GM21526 (cell line): ENCODE results near the gene TBC1D17.
A peak's percentile ranks its signal among the peaks of the same experiment; 100 is the strongest.

Experiments used
- ATAC-seq: cut with Tn5 transposase; IDR thresholded peaks from one replicate; pipeline ENCODE4 v1.9.1; 2021; ENCODE audit warnings: moderate library complexity; ENCODE audit not compliant: unreplicated experiment, low FRiP score

TBC1D17 gene

DNA sequence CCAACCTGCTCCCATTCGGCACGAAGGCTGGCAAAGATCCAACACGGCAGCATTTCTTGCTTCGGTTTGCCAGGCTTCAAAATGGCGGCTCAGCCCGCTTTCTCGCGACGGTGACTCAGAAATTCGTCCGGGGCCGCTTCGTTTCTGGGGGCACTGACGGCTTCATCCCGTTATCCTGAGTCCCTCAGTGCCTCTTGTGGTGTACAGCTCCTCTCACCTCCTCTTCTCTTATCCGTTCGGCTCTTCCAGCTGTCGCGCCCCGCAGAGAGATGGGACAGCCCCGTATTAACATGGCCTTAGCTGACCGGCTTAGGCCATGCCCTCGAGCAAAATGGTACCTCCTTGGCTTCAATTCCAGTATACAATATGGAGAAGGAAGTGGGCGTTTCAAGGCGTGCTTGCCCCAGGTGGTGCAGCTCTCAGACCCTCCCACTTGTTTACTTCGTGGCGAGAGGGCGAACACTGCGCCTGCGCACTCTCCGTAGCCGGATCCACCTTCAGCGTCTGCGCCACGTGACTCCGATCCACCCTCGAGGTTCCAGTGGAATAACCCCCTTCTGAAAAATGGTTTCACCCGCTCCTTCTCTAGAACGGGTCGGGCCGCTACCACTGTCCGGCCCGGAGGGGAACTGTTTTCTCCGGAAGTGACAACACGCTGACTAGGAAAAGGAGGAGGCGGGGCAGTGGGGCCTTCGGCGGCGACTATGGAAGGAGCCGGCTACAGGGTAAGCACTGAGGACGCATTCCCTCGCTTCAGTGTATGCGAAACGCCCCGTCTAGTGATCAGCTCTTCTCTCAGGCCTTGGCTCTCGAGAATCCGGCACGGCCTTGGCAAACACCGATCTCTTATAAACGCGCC lies at the start of gene TBC1D17, which contains the start of gene AKT1S1:
Gene TBC1D17 (plus strand): TSS at position 683 of the 859 bp plus-strand sequence. CDS start 22 bp downstream, at position 705.
Gene AKT1S1 (minus strand): TSS at position 336 of the 859 bp plus-strand sequence. CDS start 4,060 bp downstream, outside the sequence.
- ATAC-seq: peak; percentile 53

DNA sequence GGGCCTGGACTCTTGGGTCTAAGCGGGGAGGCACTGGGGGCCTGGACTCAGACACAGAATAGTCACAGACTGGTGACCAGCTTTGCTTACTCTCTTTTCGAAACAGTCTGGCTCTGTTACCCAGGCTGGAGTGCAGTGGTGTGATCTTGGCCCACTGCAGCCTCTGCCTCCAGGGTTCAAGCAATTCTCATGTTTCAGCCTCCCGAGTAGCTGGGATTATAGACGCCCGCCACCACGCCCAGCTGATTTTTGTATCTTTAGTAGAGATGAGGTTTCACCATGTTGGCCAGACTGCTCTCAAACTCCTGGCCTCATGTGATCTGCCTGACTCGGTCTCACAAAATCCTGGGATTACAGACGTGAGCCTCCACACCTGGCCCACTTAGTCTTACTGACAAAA lies 48.3 kb upstream of the TBC1D17 start:
- no peak for ATAC-seq

DNA sequence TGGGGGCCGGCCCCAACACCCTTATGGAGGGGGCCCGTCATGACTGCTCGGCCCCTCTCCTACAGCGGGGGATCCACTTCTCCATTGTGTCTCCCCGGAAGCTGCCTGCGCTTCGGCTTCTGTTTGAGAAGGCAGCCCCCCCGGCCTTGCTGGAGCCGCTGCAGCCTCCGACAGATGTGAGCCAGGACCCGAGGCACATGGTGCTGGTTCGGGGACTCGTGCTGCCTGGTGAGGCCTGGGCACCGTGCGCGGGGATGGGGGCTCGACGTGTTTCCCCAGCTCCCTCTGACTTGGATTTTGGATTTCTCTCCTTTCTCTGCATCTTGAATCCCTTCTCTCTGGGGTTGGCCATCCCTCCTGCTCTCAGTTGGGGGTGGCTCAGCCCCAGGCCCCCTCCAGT lies 47.8 kb upstream of the TBC1D17 start:
- ATAC-seq: no peak

DNA sequence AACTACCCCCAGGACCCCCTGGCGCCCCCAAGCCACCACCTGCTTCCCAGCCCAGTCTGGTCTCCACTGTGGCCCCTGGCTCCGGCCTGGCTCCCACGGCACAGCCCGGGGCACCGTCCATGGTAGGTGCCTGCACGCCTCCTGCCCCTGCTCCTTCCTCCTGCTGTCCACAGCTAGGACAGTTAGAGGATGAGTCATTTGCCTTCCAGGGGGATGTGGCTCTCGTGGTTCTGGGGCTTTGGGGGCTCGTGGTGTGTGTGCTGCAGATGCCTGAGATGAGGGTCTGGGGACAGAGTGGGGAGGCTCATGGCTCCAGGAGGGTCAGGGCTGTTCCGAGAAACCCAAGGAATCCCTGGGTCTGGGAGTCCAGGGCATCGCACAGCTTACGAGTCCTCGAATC lies 46.7 kb upstream of the TBC1D17 start:
- ATAC-seq: no peak

DNA sequence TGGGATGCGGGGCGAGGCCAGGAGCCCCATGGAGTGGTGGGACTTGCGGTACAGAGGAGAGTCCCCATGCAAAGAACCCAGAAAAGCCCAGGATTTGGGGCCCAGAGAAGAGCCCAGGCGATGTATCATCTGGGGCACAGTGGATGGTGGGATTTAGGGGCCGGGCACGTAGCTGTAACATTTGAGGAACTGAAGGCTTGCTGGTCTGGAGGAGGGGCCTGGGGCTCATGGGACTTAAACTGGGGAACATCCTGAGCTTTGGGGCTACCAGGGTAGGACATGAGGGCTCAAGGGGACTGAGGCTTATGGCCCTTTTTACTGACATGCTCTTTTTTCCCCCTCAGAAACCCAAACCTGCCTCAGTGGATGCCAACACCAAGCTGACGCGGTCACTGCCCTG lies 45.9 kb upstream of the TBC1D17 start:
- ATAC-seq: no peak

DNA sequence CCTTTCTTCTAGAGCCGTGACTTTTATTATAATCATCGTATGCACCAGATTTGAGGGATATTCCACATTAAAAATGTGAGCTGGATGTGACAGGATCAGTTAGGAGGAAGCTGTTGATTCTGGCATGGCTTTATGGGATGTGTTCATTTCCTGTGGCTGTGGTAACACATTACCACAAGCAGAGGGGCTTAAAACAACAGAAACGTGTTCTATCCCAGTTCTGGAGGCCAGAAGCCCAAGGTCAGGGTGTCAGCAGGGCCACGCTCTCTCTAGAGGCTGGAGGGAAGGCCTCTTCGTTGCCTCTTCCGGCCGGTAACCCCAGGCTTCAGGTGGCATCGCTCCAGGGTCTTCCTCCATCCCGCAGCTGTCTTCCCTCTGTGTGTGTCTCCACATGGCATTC lies 44.9 kb upstream of the TBC1D17 start:
- no peak for ATAC-seq

DNA sequence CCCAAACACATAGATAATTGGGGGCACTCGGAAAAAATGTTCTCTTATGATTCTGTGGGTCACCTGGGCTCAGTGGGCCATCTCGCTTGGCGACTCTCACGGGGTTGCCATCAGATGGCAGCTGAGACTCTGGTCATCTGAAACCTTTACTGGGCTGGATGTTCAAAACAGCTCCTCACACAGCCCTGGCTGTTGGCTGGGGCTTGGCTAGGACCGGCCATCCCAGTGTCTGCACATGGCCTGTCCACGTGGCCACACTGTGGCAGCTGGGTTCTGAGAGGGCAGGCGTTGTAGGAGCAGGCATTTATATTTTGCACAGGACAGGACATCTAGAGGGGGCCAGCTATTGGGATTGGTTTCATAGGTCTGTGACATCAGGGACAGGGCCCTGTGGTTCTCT lies 43.9 kb upstream of the TBC1D17 start:
- ATAC-seq: no peak

DNA sequence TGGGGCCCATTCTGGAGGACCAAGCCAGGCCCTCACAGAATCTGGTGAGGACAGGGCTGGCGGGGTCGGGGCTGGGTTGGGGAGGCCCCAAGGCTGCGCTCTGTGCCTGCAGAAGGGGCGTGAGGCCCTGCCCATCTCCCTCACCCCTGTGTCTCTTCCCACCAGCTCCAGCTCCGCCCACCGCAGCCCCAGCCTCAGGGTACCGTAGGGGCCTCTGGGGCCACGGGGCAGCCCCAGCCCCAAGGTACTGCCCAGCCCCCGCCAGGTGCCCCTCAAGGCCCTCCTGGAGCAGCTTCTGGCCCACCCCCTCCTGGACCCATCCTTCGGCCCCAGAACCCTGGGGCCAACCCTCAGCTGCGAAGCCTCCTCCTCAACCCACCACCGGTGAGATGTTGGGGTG lies 41.9 kb upstream of the TBC1D17 start:
- no peak for ATAC-seq

DNA sequence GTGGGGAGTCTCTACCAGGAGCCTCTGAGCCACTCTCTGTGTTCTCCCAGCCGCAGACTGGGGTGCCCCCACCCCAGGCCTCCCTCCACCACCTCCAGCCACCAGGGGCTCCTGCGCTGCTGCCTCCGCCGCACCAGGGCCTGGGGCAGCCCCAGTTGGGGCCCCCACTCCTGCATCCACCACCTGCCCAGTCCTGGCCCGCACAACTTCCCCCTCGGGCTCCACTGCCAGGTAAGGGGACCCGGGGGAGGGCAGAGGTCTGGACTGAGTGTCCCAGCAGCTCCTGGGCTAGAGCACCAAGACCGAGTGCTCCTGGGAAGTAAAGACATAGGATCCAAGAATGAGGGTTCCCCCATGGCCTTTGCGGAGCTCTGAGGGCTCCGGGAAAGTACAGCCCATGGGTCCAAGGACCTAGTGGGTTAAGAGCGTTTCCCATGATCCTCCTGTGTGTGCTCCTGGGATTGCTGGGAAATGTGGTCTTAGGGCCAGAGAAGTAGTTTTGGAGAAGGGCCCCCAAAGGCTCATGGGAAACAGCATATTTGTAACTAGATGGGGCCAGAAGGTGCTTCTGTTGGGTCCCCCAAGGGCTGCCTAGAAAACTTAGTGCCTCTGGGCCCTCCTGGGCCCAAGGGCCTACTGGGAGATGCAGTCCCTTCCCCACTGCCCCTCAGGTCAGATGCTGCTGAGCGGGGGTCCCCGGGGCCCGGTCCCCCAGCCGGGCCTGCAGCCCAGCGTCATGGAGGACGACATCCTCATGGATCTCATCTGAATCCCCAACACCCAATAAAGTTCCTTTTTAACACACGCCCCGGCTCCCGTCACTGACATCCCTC lies 41.1 kb upstream of the TBC1D17 start:
- no peak for ATAC-seq

DNA sequence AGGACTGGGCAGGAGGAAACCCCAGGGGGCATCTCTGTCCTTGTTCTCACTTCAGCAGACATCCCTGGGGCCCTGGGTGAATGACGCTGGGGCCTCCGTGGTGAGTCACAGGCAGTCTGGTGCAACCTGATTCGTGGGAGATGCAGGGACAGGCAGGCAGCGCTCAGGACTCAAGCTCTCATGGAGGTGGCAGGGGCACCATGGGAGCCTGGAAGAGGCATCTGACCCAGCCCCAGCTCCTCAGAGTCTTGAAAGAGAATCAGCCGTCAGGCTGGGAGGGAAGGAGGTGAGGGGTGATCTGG lies 40.5 kb upstream of the TBC1D17 start:
- ATAC-seq: no peak

DNA sequence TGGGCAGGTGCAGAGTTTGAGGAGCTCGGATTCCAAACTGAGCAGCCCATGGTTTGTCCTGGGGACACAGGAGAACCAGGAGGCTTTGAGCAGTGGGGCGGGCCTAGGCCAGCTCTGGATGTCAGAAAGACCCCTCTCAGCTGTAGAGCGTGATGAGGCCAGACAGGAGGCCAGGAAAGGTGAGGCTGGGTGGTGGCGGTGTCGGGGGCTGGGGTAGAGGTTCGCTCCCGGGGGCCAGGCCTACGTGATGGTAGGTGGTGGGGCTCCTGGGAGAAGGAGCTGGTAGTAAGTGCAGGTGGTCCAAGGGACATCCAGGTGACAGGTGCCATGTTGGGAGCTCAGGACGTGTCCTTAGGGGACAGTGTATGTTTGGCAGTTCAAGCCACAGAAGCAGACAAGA lies 40.1 kb upstream of the TBC1D17 start:
- ATAC-seq: no peak

DNA sequence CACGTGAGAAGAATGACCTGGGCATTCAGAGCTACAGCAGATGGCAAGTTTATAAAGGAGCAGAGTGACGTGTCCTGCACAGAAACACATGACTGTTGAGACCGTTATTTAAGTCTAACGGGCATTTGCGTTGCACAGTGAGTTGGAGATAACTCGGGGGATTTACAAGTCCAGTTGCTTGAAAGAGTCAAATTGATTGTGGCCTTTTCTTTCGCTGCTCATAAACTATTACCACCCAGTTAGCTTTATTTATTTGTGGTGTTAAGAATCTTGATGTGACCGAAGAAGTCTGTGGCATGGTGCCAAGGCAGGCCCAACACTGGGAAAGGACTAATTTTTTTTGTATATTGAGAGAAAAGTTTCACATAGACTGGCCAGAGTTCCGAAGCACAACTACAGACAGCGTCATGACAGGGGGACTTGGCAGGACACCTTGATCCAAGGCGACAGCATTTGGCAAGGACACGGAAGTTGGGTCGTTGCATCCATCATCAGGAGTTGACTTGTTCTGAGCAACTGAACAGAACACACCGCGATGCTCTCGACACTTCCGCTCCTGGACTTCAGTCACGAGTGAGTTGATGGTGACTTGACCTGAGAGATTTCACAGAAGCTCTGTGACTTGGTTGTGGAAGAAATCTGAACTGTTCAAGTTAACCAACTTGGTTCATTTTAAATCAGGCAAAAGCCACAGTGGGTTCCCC lies 38.5 kb upstream of the TBC1D17 start:
- ATAC-seq: no peak

DNA sequence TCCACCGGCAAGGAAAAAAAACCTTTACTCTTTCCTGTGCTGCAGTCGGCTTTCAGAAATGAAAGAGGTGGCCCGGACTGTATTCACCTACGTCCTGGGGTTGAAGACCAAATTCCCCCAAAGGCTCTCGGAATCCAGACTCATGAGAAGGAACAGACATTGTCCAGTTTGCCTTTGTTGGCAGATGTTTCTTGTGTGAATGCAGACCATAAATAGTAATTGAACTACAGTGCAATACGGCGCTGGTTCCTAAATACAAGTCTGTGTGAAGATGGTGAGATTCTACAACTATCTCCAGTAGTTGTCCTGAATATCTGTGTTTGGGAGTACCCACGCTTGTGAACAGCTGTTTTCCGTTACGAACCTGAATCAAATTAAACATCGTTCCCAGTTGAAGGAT lies 37.8 kb upstream of the TBC1D17 start:
- ATAC-seq: no peak

DNA sequence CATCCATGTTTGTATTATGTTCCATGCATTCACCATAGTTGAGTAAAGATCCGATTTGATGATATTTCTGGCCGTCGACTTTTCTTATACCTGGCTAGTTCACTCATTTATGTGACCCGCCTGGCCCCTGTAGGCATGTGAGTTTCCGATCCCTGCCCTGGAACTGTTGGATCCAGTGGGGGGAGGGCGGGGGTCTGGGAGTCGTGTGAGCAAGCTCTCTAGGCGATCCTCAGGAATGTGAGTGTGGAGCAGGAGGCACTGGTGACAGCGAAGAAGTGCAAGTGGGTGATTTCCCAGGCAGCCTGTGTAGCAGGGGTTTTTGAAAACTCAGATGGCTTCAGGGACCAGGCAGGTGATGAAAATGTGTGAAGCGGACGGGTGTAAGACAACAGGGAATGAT lies 37.2 kb upstream of the TBC1D17 start:
- ATAC-seq: no peak

DNA sequence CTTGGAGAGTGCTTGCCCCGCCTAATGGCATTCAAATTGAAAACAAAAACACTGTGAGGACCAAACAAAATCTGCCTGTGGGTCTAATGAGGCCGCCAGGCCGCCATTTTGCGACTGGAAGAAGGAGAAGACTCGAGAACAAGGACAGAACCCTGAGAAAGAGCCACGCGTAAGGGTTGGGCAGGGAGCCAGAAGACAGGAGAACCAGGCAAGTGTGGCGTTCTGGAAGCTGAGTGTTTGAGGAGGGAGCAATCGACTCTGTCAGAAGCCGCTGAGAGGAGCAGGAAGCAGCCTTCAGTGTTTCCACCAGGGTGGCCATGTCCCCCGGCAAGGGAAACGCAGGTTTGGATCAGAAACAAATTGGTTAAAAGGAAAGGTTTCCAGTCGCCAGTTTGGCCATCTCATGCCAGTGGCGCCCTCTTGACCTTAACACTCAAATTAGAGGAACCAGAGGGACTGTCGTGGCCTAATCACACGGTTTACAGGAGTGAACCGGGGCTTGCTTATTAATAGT lies 36.7 kb upstream of the TBC1D17 start:
- ATAC-seq: no peak

DNA sequence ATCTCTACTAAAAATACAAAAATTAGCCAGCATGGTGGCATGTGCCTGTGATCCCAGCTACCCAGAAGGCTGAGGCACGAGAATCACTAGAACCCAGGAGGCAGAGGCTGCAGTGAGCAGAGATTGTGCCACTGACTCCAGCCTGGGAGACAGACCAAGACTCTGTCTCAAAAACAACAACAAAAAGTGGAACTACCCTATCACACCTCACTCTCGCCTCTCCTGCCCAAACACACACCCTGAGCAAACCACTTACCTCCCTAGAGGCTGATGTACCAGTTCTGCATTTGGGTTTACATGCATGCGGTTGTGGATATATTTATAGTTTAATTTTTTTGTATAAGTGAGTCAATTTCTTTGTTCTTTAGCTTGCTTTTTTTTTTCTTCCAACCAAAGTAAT lies 34.2 kb upstream of the TBC1D17 start:
- no peak for ATAC-seq

DNA sequence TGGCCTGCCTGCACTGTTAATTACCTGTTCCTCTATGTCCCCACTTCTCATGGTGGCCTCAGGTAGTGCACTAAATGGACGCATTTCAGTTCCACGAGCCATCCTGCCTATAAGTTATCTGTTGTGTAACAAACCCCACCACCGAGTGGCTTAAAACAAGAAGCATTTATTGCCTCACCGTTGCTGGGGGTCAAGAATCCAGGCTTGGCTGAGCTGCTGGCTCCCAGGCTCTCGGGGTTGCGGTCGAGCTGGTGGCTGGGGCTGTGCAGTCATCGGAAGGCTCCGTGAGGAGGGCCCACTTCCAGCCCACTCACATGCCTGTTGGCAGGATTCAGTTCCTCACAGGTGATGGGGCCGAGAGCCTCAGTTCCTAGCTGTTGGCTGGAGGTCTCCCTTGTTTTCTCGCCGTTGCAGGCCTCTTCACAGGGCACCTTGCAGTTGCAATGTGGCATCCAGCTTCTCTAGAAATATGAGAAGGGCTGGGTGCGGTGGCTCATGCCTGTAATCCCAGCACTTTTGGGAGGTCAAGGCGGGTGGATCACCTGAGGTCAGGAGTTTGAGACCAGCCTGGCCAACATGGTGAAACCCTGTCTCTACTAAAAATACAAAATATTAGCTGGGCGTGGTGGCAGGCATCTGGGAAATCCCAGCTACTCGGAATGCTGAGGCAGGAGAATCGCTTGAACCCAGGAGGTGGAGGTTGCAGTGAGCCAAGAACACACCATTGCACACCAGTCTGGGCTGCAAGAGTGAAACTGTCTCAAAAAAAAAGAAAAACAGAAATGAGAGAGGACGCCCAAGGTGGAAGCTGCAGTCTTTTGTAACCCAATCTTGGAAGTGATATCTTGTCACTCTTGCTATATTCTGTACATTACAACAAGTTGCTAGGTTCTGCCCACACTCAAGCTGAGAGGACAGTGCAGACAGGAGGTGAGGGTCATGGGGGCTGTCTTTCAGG lies 33.1 kb upstream of the TBC1D17 start:
- ATAC-seq: no peak

DNA sequence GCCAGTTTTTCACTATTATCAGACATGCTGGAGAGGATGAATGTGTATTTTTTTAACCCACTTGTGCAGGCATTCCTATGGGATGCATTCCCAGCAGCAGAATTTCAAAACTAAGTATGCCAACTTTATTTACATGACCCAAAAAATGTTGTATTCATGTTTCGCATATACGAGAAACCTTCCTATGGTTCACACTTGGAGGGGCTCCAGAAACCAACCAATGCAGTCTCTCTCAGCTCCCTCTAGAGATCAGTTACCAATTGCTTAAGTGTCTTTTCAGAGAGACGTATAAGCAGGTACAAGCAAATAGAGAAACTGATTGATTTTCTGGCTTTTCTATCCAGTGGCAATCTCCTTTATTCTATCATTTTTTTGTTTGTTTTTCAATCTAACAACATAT lies 32.1 kb upstream of the TBC1D17 start:
- ATAC-seq: no peak

DNA sequence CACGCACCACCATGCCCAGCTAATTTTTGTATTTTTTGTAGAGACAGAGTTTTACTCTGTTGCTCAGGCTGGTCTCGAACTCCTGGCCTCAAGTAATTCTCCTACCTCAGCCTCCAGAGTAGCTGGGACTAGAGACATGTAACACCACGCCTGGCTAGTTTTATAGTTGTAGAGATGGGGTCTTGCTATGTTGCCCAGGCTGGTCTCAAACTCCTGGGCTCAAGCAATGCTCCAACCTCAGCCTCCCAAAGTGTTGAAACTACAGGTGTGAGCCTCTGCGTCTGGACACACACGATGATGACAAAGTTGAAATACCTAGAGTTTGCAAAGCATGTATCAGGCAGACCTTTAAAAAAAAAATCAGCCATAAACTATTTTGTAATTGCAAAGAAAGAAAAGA lies 31.1 kb upstream of the TBC1D17 start:
- no peak for ATAC-seq
